ENCODE results near the gene FBXL17. TPM values are rescaled to one million over a fixed set of nuclear protein-coding genes. Genes with fewer than 3 reads are reported as not detected.

FBXL17 gene
- total and polyA plus RNA-seq, 2 experiments from 2014 or later, result 1.8 to 13.1 TPM

DNA sequence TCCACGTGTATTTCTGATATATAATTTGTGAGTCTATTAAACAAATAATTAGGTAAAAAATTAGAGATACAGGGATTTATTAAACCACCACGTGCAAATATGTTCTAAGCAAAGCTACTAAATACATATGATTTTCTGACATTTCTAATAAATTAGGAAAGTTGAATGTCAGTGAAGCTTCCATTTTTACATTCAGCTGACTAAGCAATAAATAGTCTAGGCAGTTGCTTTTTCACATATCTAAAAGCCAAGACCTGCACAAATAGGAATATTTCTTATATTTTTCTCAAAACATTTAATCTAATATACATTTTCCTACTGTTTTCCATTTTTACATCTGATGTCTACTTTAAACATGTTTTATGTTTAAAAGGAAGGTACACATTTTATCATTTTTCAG is 388.6 kb downstream of the FBXL17 start:
- in situ Hi-C loops (cut with MboI), result no loop called here
- no peak overlapping the region for H3K4me3 ChIP-seq
- peaks cover 8% of the 10 kb centered on the region; the same call in 1 of the 2 replicates for H3K4me1 ChIP-seq (ENCODE audit: insufficient read depth)
- H3K9me3 ChIP-seq (ENCODE audit: low read depth), result no peaks in the 10 kb centered on the region
- DNase-seq, result no peak
- no peaks in the 10 kb centered on the region for H3K9me2 ChIP-seq (ENCODE audit: insufficient read depth)
- no peaks in the 10 kb centered on the region for H3K36me3 ChIP-seq (ENCODE audit: low read depth)
- H3F3A ChIP-seq (ENCODE audit: insufficient read depth), result no peaks in the 10 kb centered on the region
- no peak overlapping the region for H2AFZ ChIP-seq
- H3K27ac ChIP-seq, result no peak overlapping the region
- no peaks in the 10 kb centered on the region for H4K20me1 ChIP-seq (ENCODE audit: insufficient read depth)
- no peaks in the 10 kb centered on the region for H3K79me2 ChIP-seq (ENCODE audit: insufficient read depth)
- H3K4me2 ChIP-seq (ENCODE audit: unreplicated experiment), result no peak overlapping the region
- no peak overlapping the region for H3K9ac ChIP-seq
- TF ChIP-seq EZH2phosphoT487 (IDR thresholded peaks at IDR 0.05; ENCODE audit: insufficient read depth, low read depth) (no peak), EZH2 (IDR thresholded peaks at IDR 0.05; ENCODE audit: insufficient read depth, poor library complexity, severe bottlenecking) (no peak)
- H3K27me3 ChIP-seq (replicated peaks; ENCODE audit: insufficient read depth), result no peaks in the 10 kb centered on the region
- 93% methylated on average over 2 of the region's 2 CpGs for WGBS, 2 experiments (ENCODE audit: low coverage in 1 of 2, low lambda C conversion rate in 2 of 2, missing lambda C conversion rate in 2 of 2)

GRCh38 chr5:107990881-107991810 is 390.8 kb downstream of the FBXL17 start:
- Histone ChIP-seq H3K4me2 (ENCODE audit: unreplicated experiment) (no peak overlapping the region), H3K36me3 (ENCODE audit: low read depth) (no peaks in the 10 kb centered on the region), H3F3A (ENCODE audit: insufficient read depth) (no peaks in the 10 kb centered on the region), H3K4me1 (ENCODE audit: insufficient read depth) (no peaks in the 10 kb centered on the region), H3K9me3 (ENCODE audit: low read depth) (no peaks in the 10 kb centered on the region), H2AFZ (no peak overlapping the region), H3K9ac (no peak overlapping the region), H3K27ac (no peak overlapping the region), H4K20me1 (ENCODE audit: insufficient read depth) (no peaks in the 10 kb centered on the region), H3K79me2 (ENCODE audit: insufficient read depth) (no peaks in the 10 kb centered on the region), H3K4me3 (no peak overlapping the region), H3K27me3 (replicated peaks; ENCODE audit: insufficient read depth) (no peaks in the 10 kb centered on the region), H3K9me2 (ENCODE audit: insufficient read depth) (no peaks in the 10 kb centered on the region)
- no peak for DNase-seq
- TF ChIP-seq EZH2phosphoT487 (IDR thresholded peaks at IDR 0.05; ENCODE audit: insufficient read depth, low read depth), result no peak
- WGBS, 2 experiments (ENCODE audit: low coverage in 1 of 2, low lambda C conversion rate in 2 of 2, missing lambda C conversion rate in 2 of 2), result 79 to 84% methylated on average over 7 of the region's 7 CpGs
- in situ Hi-C loops (cut with MboI), result no loop called here

DNA sequence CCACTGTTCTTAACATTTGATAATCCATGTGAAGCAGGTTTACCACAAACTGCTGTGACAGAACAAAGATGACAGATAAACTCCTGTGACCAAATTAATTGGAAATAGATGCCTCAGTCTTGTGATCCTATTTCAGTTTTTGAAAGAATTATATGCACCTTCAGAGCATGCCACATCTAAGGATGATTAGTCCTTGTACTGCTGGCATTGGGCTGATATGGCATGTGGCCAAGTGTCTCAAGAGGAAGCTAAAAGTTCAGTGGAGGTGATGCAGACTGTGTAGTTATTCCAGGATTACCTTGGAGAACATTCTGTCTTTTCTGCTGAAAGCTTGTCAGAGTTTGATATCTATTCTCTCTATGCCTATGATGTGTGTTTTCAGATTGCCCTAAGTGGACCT is 396.8 kb downstream of the FBXL17 start:
- no peaks in the 10 kb centered on the region for H3K9me2 ChIP-seq (ENCODE audit: insufficient read depth)
- in situ Hi-C loops (cut with MboI), result no loop called here

DNA sequence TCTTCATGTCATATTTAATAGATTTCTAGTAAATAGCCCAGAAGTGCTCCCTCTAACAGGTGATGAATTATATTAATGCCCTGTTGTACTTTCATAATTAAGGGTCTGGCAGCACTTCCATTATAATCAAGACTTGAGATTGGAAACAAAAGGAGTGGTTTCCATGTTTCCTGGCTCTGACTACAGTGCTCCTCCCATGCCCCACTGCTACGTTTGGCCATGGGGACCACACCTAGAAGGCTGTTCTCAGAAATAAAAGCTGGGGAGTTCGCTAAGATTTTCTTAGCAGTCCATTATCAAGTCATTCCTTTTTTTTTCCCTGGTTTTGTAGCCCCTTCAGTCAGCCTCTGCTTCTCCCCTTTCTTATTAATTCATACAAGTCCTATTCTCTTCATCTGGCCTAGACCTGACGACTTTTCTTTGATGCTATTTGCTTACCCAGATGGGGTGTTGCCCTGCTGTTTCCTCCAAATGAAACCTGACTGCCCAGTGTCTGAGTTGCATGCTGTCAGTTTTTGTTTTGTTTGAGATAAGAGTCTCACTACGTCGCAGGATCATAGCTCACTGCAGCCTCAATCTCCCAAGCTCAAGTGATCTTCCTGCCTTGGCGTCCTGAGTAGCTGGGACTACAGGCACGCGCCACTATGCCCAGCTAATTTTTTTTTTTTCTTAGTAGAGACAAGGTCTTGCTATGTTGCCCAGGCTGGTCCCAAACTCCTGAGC is 399.0 kb downstream of the FBXL17 start:
- WGBS, 2 experiments (ENCODE audit: low coverage in 1 of 2, low lambda C conversion rate in 2 of 2, missing lambda C conversion rate in 2 of 2), result 87 to 92% methylated on average over 8 of the region's 8 CpGs
- H3K9me3 ChIP-seq (ENCODE audit: low read depth), result no peaks in the 10 kb centered on the region
- in situ Hi-C loops (cut with MboI), result no loop called here
- no peaks in the 10 kb centered on the region for H3K9me2 ChIP-seq (ENCODE audit: insufficient read depth)
- H3K9ac ChIP-seq, result no peak overlapping the region
- TF ChIP-seq EZH2 (IDR thresholded peaks at IDR 0.05; ENCODE audit: insufficient read depth, poor library complexity, severe bottlenecking) (no peak), EZH2phosphoT487 (IDR thresholded peaks at IDR 0.05; ENCODE audit: insufficient read depth, low read depth) (no peak)
- H3K27me3 ChIP-seq (replicated peaks; ENCODE audit: insufficient read depth), result no peaks in the 10 kb centered on the region
- DNase-seq, result no peak
- H3K27ac ChIP-seq, result no peak overlapping the region
- H3K4me1 ChIP-seq (ENCODE audit: insufficient read depth), result peaks cover 3% of the 10 kb centered on the region; the same call in 1 of the 2 replicates
- H4K20me1 ChIP-seq (ENCODE audit: insufficient read depth), result no peaks in the 10 kb centered on the region
- no peak overlapping the region for H2AFZ ChIP-seq
- H3K79me2 ChIP-seq (ENCODE audit: insufficient read depth), result no peaks in the 10 kb centered on the region
- no peak overlapping the region for H3K4me3 ChIP-seq
- H3K4me2 ChIP-seq (ENCODE audit: unreplicated experiment), result no peak overlapping the region
- H3K36me3 ChIP-seq (ENCODE audit: low read depth), result no peaks in the 10 kb centered on the region
- no peaks in the 10 kb centered on the region for H3F3A ChIP-seq (ENCODE audit: insufficient read depth)

More for the DNA sequence above, 396.8 kb downstream of the FBXL17 start:
- H3K79me2 ChIP-seq (ENCODE audit: insufficient read depth), result no peaks in the 10 kb centered on the region
- H4K20me1 ChIP-seq (ENCODE audit: insufficient read depth), result no peaks in the 10 kb centered on the region
- H3K4me2 ChIP-seq (ENCODE audit: unreplicated experiment), result no peak overlapping the region
- H3K27ac ChIP-seq, result no peak overlapping the region
- peak; percentile 5 for DNase-seq
- no peak for TF ChIP-seq EZH2phosphoT487 (IDR thresholded peaks at IDR 0.05; ENCODE audit: insufficient read depth, low read depth)
- no peak for TF ChIP-seq EZH2 (IDR thresholded peaks at IDR 0.05; ENCODE audit: insufficient read depth, poor library complexity, severe bottlenecking)
- H3K9me3 ChIP-seq (ENCODE audit: low read depth), result no peaks in the 10 kb centered on the region
- H3K4me1 ChIP-seq (ENCODE audit: insufficient read depth), result no peaks in the 10 kb centered on the region
- H3F3A ChIP-seq (ENCODE audit: insufficient read depth), result no peaks in the 10 kb centered on the region
- H3K27me3 ChIP-seq (replicated peaks; ENCODE audit: insufficient read depth), result no peaks in the 10 kb centered on the region
- no peak overlapping the region for H3K9ac ChIP-seq
- H3K36me3 ChIP-seq (ENCODE audit: low read depth), result no peaks in the 10 kb centered on the region
- H2AFZ ChIP-seq, result no peak overlapping the region
- no peak overlapping the region for H3K4me3 ChIP-seq

Measured in GM23248 (cell line).